ENCODE data around the gene ACO2. TPM values are rescaled to one million over a fixed set of nuclear protein-coding genes. Genes with fewer than 3 reads are reported as not detected.
A peak's percentile ranks its signal among the peaks of the same experiment; 100 is the strongest.

The ACO2 gene
- total RNA-seq, 1 donor from 2014 or later = 77.3 TPM

DNA sequence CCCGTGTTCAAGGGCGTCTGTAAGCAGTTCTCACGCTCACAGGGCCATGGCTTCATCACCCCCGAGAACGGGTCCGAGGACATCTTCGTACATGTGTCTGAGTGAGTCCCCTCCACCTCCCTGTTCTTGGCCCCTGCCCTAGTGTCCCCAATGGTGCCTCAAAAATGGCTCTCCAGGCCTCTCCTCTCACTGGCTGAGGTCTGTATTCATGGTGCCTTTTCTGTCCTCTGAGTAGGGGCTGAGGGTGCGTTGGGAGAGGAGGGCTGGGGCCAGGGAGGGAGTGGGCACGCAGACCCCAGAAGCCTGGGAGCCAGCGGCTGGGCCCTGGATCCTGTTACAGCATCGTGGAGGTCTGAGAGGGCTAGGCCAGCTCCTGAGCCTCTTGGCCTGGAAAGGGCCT lies 104.8 kb downstream of the ACO2 start:
- H3K27me3 Mint-ChIP-seq (ENCODE audit: unreplicated experiment) = no peaks in the 10 kb centered on the region
- peaks cover 7% of the 10 kb centered on the region for H3K4me1 Mint-ChIP-seq (ENCODE audit: unreplicated experiment)

GRCh38 chr22:41574847-41575381 lies 106.0 kb downstream of the ACO2 start:
- no peak overlapping the region for H3K4me3 Mint-ChIP-seq (ENCODE audit: unreplicated experiment)
- H3K4me1 Mint-ChIP-seq (ENCODE audit: unreplicated experiment) = no peaks in the 10 kb centered on the region
- DNase-seq (ENCODE audit: extremely low spot score, unreplicated experiment) = no peak
- H3K27ac Mint-ChIP-seq (ENCODE audit: unreplicated experiment) = no peak overlapping the region
- H3K36me3 Mint-ChIP-seq (ENCODE audit: unreplicated experiment) = peaks cover 13% of the 10 kb centered on the region
- H3K9me3 Mint-ChIP-seq (ENCODE audit: unreplicated experiment) = no peaks in the 10 kb centered on the region
- no peaks in the 10 kb centered on the region for H3K27me3 Mint-ChIP-seq (ENCODE audit: unreplicated experiment)
- TF ChIP-seq, protein P1, sequence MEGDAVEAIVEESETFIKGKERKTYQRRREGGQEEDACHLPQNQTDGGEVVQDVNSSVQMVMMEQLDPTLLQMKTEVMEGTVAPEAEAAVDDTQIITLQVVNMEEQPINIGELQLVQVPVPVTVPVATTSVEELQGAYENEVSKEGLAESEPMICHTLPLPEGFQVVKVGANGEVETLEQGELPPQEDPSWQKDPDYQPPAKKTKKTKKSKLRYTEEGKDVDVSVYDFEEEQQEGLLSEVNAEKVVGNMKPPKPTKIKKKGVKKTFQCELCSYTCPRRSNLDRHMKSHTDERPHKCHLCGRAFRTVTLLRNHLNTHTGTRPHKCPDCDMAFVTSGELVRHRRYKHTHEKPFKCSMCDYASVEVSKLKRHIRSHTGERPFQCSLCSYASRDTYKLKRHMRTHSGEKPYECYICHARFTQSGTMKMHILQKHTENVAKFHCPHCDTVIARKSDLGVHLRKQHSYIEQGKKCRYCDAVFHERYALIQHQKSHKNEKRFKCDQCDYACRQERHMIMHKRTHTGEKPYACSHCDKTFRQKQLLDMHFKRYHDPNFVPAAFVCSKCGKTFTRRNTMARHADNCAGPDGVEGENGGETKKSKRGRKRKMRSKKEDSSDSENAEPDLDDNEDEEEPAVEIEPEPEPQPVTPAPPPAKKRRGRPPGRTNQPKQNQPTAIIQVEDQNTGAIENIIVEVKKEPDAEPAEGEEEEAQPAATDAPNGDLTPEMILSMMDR (IDR thresholded peaks at IDR 0.05) = no peak

More for the DNA sequence above, 104.8 kb downstream of the ACO2 start:
- no peak for DNase-seq (ENCODE audit: extremely low spot score, unreplicated experiment)
- no peak overlapping the region for H3K27ac Mint-ChIP-seq (ENCODE audit: unreplicated experiment)
- TF ChIP-seq, protein P1 (IDR thresholded peaks at IDR 0.05) = no peak
- H3K4me3 Mint-ChIP-seq (ENCODE audit: unreplicated experiment) = no peak overlapping the region
- peaks cover 13% of the 10 kb centered on the region for H3K36me3 Mint-ChIP-seq (ENCODE audit: unreplicated experiment)
- H3K9me3 Mint-ChIP-seq (ENCODE audit: unreplicated experiment) = no peaks in the 10 kb centered on the region

DNA sequence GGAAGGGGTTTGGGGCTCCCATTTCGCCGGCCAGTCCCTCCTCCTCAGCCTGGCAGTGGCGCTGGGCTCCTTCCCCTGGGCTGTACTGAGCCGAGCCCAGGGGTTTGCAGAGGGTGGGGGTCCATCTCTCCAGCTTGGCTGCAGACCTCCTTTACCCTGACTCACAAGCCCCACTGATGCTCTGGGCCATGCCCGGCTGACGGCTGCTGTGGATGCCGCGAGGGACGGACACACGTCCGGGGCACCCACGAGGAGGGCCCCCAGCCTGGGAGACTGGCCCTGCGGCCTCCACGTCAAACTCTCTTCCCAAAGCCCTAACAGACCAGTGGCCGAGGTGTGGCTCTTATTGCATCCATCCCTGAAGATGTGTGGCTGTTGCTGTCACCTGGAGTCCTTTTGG lies 106.6 kb downstream of the ACO2 start:
- Mint-ChIP-seq H3K36me3 (ENCODE audit: unreplicated experiment) (peaks cover 13% of the 10 kb centered on the region), H3K4me3 (ENCODE audit: unreplicated experiment) (no peak overlapping the region), H3K4me1 (ENCODE audit: unreplicated experiment) (no peaks in the 10 kb centered on the region), H3K9me3 (ENCODE audit: unreplicated experiment) (no peaks in the 10 kb centered on the region), H3K27ac (ENCODE audit: unreplicated experiment) (no peak overlapping the region), H3K27me3 (ENCODE audit: unreplicated experiment) (no peaks in the 10 kb centered on the region)
- DNase-seq (ENCODE audit: extremely low spot score, unreplicated experiment) = no peak
- TF ChIP-seq, protein P1 (IDR thresholded peaks at IDR 0.05) = no peak

DNA sequence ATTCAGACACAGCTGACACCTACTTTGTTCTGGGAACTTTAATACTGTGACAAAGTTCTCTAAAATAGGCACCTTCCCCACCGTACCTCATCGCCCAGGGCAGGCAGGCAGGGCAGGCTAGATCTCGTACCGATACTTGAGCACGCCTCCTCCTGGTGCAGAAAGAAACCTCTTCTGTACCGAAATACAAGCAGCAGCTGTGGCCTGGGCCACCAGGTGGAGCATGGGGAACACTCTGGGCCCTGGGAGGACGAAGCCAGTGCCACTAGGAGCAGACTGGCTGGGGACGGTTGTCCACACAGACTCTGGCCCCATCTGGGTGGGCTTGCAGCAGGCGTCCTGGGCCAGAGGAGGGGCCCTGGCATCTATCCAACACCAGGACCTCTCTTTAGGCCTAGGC lies 108.0 kb downstream of the ACO2 start:
- H3K27ac Mint-ChIP-seq (ENCODE audit: unreplicated experiment) = no peak overlapping the region
- no peaks in the 10 kb centered on the region for H3K27me3 Mint-ChIP-seq (ENCODE audit: unreplicated experiment)
- H3K4me1 Mint-ChIP-seq (ENCODE audit: unreplicated experiment) = no peaks in the 10 kb centered on the region
- TF ChIP-seq, protein P1 (IDR thresholded peaks at IDR 0.05) = peak; percentile 60
- no peak for DNase-seq (ENCODE audit: extremely low spot score, unreplicated experiment)
- H3K9me3 Mint-ChIP-seq (ENCODE audit: unreplicated experiment) = no peaks in the 10 kb centered on the region
- H3K4me3 Mint-ChIP-seq (ENCODE audit: unreplicated experiment) = no peak overlapping the region
- H3K36me3 Mint-ChIP-seq (ENCODE audit: unreplicated experiment) = peaks cover 13% of the 10 kb centered on the region

DNA sequence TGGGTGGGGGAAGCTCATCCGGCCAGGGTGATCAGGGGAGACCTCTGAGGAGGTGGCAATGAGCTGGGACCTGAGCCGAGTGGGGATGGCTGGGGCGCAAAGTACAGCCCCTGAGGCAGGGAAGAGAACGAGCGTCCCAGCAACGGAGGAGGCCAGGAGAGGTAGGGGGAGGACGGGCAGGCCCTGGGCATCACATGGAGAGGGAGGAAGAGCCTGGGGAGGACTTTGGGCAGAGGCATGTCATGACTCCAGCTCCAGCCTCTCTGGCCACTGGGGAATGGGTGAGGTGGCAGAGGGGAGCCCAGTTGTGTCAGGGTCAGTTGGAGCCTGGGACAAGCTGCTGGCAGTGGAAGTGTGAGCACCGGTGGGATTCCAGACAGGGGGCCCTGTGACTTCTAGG lies 109.2 kb downstream of the ACO2 start:
- Mint-ChIP-seq H3K27me3 (ENCODE audit: unreplicated experiment) (no peaks in the 10 kb centered on the region), H3K9me3 (ENCODE audit: unreplicated experiment) (no peaks in the 10 kb centered on the region), H3K4me1 (ENCODE audit: unreplicated experiment) (peaks cover 6% of the 10 kb centered on the region), H3K27ac (ENCODE audit: unreplicated experiment) (no peak overlapping the region), H3K4me3 (ENCODE audit: unreplicated experiment) (no peak overlapping the region), H3K36me3 (ENCODE audit: unreplicated experiment) (peaks cover 20% of the 10 kb centered on the region)
- DNase-seq (ENCODE audit: extremely low spot score, unreplicated experiment) = no peak
- TF ChIP-seq, protein P1 (IDR thresholded peaks at IDR 0.05) = no peak

Other genes starting within 250 kb of the ACO2 start
- 0.43 TPM in 1 of 2 replicates, not detected in the other for gene CHADL, start 228.2 kb upstream of the ACO2 start, total RNA-seq
- 49.0 and 49.7 TPM in 2 replicates for gene RANGAP1, start 182.9 kb upstream of the ACO2 start, total RNA-seq
- 82.8 and 85.0 TPM in 2 replicates for gene ZC3H7B, start 167.6 kb upstream of the ACO2 start, total RNA-seq
- gene TEF, start 87.2 kb upstream of the ACO2 start, total RNA-seq = 5.7 and 6.8 TPM in 2 replicates
- 44.5 and 45.9 TPM in 2 replicates for gene TOB2, start 22.3 kb upstream of the ACO2 start, total RNA-seq
- 29.0 and 30.9 TPM in 2 replicates for gene PHF5A, start 425 bp upstream of the ACO2 start, total RNA-seq
- 38.2 and 39.7 TPM in 2 replicates for gene POLR3H, start 75.4 kb downstream of the ACO2 start, total RNA-seq
- 5.2 and 5.3 TPM in 2 replicates for gene CSDC2, start 91.9 kb downstream of the ACO2 start, total RNA-seq
- gene PMM1, start 120.7 kb downstream of the ACO2 start, total RNA-seq = 49.7 and 49.8 TPM in 2 replicates
- gene DESI1, start 151.9 kb downstream of the ACO2 start, total RNA-seq = 26.2 and 29.9 TPM in 2 replicates
- gene XRCC6, start 152.2 kb downstream of the ACO2 start, total RNA-seq = 211 and 218 TPM in 2 replicates
- gene SNU13, start 219.8 kb downstream of the ACO2 start, total RNA-seq = 126 and 128 TPM in 2 replicates
- gene MEI1, start 230.4 kb downstream of the ACO2 start, total RNA-seq = not detected in 2 replicates

Data from osteocyte (in vitro differentiated cells).